ENCODE results near the gene TMEM87B.

DNA sequence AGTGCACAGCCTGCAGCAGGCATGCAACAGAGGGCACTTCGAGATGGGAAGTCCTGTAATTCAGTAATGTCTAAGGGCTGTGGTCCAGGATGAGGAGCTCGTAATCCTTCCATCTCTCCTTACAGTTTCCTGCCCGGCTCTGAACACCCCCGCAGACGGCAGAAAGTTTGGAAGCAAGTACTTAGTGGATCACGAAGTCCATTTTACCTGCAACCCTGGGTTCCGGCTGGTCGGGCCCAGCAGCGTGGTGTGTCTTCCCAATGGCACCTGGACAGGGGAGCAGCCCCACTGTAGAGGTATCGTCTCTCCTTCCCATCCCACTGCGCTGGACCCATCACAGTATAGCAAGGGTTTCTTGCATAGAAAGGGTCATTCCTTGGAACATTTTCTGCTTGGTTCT, 109.8 kb downstream of the TMEM87B start:
- TF ChIP-seq, protein P1, sequence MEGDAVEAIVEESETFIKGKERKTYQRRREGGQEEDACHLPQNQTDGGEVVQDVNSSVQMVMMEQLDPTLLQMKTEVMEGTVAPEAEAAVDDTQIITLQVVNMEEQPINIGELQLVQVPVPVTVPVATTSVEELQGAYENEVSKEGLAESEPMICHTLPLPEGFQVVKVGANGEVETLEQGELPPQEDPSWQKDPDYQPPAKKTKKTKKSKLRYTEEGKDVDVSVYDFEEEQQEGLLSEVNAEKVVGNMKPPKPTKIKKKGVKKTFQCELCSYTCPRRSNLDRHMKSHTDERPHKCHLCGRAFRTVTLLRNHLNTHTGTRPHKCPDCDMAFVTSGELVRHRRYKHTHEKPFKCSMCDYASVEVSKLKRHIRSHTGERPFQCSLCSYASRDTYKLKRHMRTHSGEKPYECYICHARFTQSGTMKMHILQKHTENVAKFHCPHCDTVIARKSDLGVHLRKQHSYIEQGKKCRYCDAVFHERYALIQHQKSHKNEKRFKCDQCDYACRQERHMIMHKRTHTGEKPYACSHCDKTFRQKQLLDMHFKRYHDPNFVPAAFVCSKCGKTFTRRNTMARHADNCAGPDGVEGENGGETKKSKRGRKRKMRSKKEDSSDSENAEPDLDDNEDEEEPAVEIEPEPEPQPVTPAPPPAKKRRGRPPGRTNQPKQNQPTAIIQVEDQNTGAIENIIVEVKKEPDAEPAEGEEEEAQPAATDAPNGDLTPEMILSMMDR (IDR thresholded peaks at IDR 0.05) = no peak
- TF ChIP-seq, protein P2, sequence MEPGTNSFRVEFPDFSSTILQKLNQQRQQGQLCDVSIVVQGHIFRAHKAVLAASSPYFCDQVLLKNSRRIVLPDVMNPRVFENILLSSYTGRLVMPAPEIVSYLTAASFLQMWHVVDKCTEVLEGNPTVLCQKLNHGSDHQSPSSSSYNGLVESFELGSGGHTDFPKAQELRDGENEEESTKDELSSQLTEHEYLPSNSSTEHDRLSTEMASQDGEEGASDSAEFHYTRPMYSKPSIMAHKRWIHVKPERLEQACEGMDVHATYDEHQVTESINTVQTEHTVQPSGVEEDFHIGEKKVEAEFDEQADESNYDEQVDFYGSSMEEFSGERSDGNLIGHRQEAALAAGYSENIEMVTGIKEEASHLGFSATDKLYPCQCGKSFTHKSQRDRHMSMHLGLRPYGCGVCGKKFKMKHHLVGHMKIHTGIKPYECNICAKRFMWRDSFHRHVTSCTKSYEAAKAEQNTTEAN (CRISPR knock-in tag; IDR thresholded peaks at IDR 0.05) = no peak
- TF ChIP-seq, protein P3, sequence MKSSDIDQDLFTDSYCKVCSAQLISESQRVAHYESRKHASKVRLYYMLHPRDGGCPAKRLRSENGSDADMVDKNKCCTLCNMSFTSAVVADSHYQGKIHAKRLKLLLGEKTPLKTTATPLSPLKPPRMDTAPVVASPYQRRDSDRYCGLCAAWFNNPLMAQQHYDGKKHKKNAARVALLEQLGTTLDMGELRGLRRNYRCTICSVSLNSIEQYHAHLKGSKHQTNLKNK (CRISPR knock-in tag; IDR thresholded peaks at IDR 0.05) = no peak
- TF ChIP-seq FOXK1 (CRISPR knock-in tag; IDR thresholded peaks at IDR 0.05) (no peak), CREB1 (CRISPR knock-in tag; IDR thresholded peaks at IDR 0.05) (no peak), FOXP1 (CRISPR knock-in tag; IDR thresholded peaks at IDR 0.05; ENCODE audit: borderline replicate concordance) (no peak), SP1 (CRISPR knock-in tag; conservative IDR thresholded peaks at IDR 0.05) (no peak)
- TF ChIP-seq, protein P4, sequence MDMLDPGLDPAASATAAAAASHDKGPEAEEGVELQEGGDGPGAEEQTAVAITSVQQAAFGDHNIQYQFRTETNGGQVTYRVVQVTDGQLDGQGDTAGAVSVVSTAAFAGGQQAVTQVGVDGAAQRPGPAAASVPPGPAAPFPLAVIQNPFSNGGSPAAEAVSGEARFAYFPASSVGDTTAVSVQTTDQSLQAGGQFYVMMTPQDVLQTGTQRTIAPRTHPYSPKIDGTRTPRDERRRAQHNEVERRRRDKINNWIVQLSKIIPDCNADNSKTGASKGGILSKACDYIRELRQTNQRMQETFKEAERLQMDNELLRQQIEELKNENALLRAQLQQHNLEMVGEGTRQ (CRISPR knock-in tag; IDR thresholded peaks at IDR 0.05) = no peak
